COR-L47 (cell line): ENCODE results near the gene TMC3.
"Not testable (repeated sequence)": the region's sequence is repeated elsewhere in the genome, so short reads cannot be mapped to it uniquely, and the experiment has no call there.

Experiments used
- DNase-seq: peaks from one replicate; lab custom pipeline; 2025; lab: John Stamatoyannopoulos, UW

TMC3 gene

DNA sequence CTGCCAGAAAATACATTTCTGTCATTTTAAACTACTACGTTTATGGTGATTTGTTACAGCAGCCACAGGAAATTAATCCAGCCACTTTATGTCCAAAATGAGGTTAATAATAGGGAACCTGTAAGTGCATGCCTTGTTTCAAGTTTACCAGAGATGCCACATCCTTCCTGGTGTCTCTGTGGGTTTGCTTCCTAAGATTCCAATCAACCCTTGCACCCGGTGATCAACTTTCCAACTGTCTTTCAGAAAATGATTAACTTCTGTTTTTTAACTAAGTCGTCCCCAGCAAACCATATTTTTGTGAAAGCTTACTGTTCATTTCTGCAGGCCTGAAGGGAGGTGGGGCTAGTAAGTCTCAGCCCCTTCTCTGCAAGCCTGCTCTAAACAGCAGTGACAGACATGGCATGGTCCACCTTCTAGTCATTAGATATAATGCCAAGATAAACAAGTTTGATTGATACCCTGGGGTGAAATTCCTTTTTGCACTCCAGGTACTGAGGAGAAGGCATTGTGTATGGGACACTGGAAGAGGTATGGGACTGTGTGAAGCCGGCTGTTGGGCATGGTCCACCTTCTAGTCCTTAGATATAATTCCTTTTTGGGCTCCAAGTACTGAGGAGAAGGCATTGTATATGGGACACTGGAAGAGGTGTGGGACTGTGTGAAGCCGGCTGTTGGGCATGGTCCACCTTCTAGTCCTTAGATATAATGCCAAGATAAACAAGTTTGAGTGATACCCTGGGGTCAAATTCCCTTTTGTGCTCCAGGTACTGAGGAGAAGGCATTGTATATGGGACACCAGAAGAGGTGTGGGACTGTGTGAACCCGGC lies 11.1 kb upstream of the TMC3 start:
- DNase-seq, result no peak

DNA sequence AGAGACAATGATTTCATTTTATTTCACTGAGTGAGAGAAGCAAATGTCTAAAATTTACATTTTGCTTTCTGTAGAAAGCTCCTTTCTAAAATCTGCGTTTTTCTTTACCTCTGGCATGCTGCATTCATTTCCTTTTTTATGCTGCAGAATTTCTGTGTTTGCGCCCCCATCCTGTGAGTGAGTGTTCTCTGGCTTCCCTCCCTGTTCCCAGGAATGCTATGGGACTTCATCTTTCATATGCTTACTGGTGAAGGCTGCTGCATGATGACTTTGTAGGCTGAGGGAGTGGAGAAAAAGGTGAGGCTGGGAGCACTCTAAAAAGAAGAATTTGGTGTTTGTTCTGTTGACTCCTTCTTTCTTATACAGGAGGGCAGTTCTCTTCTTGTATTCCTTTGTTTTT lies 7.7 kb upstream of the TMC3 start:
- no peak for DNase-seq

DNA sequence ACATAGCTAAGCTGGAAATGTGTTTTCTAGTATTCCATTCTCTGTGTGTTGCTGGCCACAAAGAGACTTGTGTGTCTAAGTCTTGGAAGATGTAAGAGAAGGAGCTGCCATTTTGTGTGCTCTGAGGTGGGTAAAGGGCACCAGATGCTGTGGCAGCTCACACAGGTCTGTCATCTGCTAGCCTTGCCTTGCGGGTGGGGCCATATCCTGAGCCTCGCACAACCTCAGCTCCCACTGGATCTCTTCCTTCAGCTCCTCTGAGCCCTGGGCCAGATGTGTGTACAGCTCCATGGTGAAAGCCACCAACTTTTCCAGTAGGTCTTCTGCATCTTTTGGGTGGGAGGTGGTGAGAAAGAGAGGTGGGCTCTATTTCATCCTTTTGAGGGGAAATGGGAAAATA lies 6.7 kb upstream of the TMC3 start:
- no peak for DNase-seq

DNA sequence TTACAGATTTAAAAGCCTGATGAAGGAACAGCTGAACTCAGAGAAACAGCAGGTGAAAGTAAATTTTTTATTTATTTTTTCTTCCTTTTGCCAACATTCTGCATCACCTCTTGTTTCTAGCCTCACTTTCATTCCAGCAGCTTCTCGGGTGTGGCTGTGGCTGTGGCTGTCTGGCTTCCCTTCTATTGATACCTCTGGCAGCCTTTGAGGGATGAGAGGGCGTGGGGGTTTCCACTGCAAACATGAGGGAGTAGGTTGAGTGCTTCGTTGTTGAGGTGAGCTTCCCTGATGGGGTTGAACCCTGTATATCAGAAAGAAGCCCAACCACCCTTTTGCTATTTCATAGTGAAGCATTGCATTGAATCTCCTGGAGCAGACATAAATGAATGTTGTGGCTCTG lies 6.2 kb upstream of the TMC3 start:
- no peak for DNase-seq

DNA sequence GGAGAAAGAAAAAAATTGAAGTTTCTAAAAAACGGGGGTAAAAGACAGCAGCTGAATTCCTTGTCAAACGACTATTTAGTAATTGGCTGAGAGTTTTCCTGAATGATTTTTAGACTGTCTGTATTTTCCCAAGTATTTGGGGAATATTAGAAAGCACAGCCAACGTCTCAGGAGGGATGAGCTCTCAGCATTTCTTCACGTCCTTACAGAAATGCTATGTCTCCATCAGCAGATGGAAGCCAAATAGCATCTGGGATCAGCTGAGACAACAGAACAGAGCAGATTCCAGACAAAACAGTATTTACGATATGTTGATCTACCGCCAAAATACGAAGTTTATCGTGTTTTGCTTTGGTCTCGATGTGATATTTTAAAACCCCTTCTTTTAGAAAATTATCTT lies 5.3 kb upstream of the TMC3 start:
- no peak for DNase-seq

GRCh38 chr15:81378443-81378842 lies 4.4 kb upstream of the TMC3 start:
- no peak for DNase-seq

DNA sequence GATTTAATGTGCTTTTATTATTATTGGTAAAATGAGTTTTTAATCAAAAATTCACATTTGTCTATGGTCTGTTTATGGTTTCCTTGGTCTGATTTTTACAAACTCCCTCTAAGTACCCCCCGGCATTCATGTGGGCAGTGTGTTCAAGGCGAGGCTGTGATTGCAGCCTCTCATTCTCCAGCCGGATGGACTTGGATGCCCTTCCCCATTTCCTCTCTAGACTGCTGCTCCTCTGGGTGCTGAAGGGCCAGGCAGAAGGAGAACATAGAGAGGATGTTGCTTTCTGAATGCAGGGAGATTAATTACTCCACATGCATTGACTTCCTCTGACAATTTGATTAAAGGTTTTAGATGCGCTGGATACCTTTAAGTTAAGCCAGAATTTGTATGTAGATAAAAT lies 3.9 kb upstream of the TMC3 start:
- no peak for DNase-seq

DNA sequence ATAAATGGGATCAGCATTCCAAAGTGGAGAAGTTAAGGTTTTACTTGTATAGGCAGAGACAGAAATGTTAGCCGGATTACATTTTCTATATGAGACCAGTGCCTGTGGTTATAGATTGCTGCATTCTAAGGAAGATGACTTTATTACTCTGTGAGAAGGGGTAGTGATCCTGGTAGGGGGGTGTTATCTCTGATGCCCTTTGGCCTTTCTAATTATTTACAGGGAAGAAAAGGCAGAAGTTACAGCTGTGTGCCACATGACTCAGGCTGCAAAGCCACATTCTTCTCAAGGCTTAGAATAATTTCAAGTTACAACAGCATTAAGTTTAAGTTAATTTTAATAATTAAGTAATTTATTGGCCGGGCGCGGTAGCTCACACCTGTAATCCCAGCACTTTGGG lies 2.2 kb upstream of the TMC3 start:
- no peak for DNase-seq

- no peak for DNase-seq
These were observed 1.4 kb upstream of the TMC3 start for GRCh38 chr15:81375461-81375860.

DNA sequence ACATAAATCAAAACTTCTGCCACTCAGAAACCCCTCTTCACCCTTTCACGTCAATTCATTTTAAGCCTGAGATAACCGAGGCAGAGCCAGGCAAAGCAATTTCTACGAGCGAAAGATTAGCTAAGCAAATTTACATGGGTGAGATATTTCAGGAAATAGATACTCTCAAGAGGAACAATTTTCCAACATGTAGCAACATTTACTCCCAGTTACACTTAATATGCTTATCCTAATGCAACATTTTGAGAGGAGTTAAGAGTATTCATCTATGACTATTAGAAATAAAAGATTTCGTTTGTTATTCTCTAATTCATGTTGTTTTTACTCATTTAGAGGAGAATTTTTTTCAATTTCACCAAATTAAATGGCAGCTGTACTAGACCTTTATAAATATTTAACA lies 837 bp downstream of the TMC3 start:
- DNase-seq, result no peak

- DNase-seq, result no peak
These were observed 1.4 kb downstream of the TMC3 start for GRCh38 chr15:81372575-81372974.

DNA sequence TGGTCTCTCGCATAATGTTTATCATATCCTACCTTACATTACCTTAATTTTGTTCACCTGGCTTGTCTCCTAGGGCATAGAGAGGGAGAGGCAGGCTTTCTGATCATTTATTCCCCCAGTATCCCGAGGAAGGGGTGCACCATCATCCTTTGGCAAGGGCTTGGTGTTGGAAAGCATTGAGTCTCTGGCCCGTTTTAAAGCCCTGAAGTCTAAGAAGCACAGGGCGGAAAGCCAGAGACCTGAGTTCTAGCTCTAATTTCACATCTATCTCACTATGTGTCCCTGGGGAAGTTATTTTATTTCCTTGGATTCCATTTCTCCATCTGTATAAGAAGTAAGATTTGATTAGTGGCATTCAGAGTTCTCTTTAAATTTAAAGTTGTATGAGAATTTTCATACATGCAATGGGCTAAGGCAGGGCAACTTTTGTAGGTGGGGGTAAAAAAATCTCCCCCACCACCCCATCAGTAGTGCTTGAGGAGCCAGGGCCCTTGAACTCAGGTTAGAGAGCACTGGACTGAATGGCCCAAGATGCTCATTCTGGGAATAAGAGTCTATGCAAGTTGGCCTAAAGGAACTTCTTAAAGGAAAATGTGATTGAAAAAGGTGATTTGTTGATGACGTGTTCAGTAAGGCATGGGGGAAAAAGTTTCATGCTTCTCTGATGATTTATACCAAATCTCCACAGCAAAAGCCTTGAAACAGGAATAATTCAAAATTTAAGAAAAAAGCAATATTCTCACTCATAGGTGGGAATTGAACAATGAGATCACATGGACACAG lies 10.1 kb downstream of the TMC3 start:
- DNase-seq, result no peak

- no peak for DNase-seq
These were observed 10.7 kb downstream of the TMC3 start for GRCh38 chr15:81363276-81363675.

GRCh38 chr15:81362790-81363189 lies 11.2 kb downstream of the TMC3 start:
- no peak for DNase-seq

DNA sequence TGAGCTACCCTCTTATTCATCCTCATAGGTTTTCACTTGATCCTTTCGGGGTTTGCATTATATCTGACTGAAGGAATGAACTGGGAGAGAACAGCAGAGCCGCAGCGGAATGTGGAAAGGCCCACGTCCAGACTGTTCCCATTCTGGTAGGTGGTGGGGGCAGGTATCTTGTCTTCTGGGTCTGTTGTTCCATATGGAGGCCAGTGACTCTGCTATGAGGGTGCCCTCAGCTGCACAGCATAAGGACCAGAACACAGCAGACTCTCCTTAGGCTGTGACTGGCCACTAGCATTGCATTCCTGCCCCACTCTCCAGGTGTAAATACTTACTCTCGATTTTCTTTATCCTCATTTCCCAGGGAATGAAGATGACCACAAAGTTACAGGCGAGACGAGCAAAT lies 12.1 kb downstream of the TMC3 start:
- no peak for DNase-seq

GRCh38 chr15:81360491-81360890 lies 13.5 kb downstream of the TMC3 start:
- no peak for DNase-seq

- DNase-seq, result no peak
These were observed 15.8 kb downstream of the TMC3 start for GRCh38 chr15:81358248-81358647.

DNA sequence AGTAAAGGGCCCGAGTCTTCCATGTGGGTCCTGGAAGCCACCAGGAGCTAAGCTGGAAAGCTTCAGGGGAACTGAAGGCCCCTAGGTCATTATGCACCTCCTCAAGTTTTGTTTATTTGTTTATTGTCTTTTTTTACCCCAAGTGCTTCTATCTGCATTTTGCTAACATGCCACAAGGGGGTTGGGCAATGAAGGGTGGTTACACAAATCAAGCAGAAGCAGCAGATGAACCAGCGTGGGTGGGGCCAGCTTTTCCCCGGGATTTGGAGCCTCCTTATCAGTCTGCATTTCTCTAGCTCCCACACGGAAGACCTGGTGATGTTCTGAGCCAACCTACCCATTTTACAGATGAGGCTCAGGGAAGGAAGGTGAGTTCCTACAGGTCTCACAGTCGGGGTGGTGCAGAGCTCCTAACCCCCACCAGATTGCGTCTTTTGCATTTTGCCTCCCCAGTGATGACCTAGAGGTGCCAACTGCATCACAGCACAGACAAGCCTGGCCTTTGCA lies 16.8 kb downstream of the TMC3 start:
- no peak for DNase-seq

- DNase-seq, result no peak
These were observed 17.8 kb downstream of the TMC3 start for GRCh38 chr15:81356252-81356651.

DNA sequence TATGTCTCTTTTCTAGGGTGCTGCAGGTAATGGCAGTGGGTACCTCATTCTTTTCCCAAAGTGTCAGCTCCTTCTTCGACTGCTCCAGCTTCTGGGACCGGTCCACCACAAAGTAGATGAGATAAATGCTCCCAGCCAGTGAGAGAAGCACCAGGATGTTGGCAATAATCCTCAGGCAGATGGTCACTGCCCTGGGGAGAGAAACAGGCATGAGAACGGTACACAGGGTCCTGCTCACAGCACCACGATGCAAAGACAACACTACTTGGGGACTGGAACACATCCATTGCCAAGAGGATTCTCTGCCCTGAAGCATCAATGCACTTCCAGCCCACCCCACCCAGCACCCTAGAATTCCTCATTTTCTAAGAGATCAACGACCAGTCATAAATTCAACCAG lies 22.4 kb downstream of the TMC3 start:
- DNase-seq, result no peak

DNA sequence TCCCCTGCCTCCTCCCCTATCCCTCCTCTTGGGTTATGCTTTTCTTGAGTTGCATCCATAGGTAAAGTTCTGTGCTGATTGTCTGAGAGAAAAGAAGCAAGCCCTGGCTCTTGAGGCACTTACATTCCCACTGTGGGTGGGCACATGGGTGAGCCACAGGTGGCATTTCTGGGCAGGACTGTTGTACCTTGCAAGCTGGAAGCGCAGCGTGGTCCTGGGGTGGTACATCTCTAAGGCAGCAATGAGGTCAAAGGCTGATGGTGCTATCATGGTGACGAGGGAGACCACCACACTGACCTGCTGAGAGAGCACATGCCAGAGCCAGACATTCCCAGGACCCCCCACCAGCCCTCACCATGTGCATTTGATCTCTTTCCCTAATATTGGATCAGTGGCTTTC lies 24.7 kb downstream of the TMC3 start:
- DNase-seq, result no peak

DNA sequence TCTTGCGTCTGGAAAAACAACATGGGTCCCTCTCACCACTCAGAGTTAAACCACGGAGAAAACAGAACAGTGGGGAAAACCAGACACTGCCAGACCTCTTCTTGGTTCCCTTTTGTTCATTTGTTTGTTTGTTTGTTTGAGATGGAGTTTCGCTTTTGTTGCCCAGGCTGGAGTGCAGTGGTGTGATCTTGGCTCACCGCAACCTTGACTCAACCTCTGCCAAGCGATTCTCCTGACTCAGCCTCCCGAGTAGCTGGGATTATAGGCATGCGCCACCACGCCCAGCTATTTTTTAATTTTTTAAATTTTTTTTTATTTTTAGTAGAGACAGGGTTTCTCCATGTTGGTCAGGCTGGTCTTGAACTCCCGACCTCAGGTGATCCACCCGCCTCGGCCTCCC lies 25.3 kb downstream of the TMC3 start:
- not testable (repeated sequence) for DNase-seq

GRCh38 chr15:81347910-81348309 lies 26.1 kb downstream of the TMC3 start:
- no peak for DNase-seq
